Measurements from ENCODE around the gene MEIS1.

The MEIS1 gene

GRCh38 chr2:66442516-66443185 is 7.7 kb downstream of the MEIS1 start:
- CTCF ChIA-PET: no interaction called here
- no peak for DNase-seq (ENCODE audit: low spot score)
- no peak overlapping the region for H3K27ac ChIP-seq
- POLR2A ChIA-PET (ENCODE audit: low non-redundant PET): no interaction called here
- no peak for TF ChIP-seq CTCF (conservative IDR thresholded peaks at IDR 0.05; ENCODE audit: low read depth)

- POLR2A ChIA-PET (ENCODE audit: low non-redundant PET): no interaction called here
- CTCF ChIA-PET: no interaction called here
- DNase-seq (ENCODE audit: low spot score): no peak
- TF ChIP-seq CTCF (conservative IDR thresholded peaks at IDR 0.05; ENCODE audit: low read depth): no peak
- no peak overlapping the region for H3K27ac ChIP-seq
Observed at GRCh38 chr2:66443186-66443978, 8.5 kb downstream of the MEIS1 start.

GRCh38 chr2:66443979-66444861 is 9.3 kb downstream of the MEIS1 start:
- no peak for DNase-seq (ENCODE audit: low spot score)
- POLR2A ChIA-PET (ENCODE audit: low non-redundant PET): no interaction called here
- no peak overlapping the region for H3K27ac ChIP-seq

GRCh38 chr2:66445076-66445924 is 10.4 kb downstream of the MEIS1 start:
- CTCF ChIA-PET: interaction anchor here (0.6 kb wide), 1 partner anchor 1556 kb away, joined by 4 read pairs; no protein-coding TSS in a partner anchor
- H3K27ac ChIP-seq: no peak overlapping the region
- POLR2A ChIA-PET (ENCODE audit: low non-redundant PET): no interaction called here
- no peak for DNase-seq (ENCODE audit: low spot score)
- no peak for TF ChIP-seq CTCF (conservative IDR thresholded peaks at IDR 0.05; ENCODE audit: low read depth)

More at GRCh38 chr2:66443979-66444861, 9.3 kb downstream of the MEIS1 start:
- TF ChIP-seq CTCF (conservative IDR thresholded peaks at IDR 0.05; ENCODE audit: low read depth): no peak
- CTCF ChIA-PET: no interaction called here

- CTCF ChIA-PET: interaction anchor here (0.6 kb wide), 1 partner anchor 1555 kb away, joined by 4 read pairs; no protein-coding TSS in a partner anchor
- no peak for DNase-seq (ENCODE audit: low spot score)
Observed at GRCh38 chr2:66445925-66446871, 11.3 kb downstream of the MEIS1 start.

More at GRCh38 chr2:66445925-66446871, 11.3 kb downstream of the MEIS1 start:
- no peak overlapping the region for H3K27ac ChIP-seq
- POLR2A ChIA-PET (ENCODE audit: low non-redundant PET): no interaction called here
- no peak for TF ChIP-seq CTCF (conservative IDR thresholded peaks at IDR 0.05; ENCODE audit: low read depth)

Data from RWPE1 (cell line).